Measurements from ENCODE around the gene SNAPC4. TPM values are rescaled to one million over a fixed set of nuclear protein-coding genes. Genes with fewer than 3 reads are reported as not detected.

The SNAPC4 gene
- total and polyA plus RNA-seq, 7 donors, result 1.4 to 10.8 (median 5.0) TPM

- H3K4me3 ChIP-seq, result no peak overlapping the region
- H3K27me3 ChIP-seq, result no peaks in the 10 kb centered on the region
- no peaks in the 10 kb centered on the region for H3K9me3 ChIP-seq
- H3K4me1 ChIP-seq, result peaks cover 2 to 30% (median 26%) of the 10 kb centered on the region in 4 donors
- TF ChIP-seq POLR2AphosphoS5 (IDR thresholded peaks at IDR 0.05) (no peak), EP300 (IDR thresholded peaks at IDR 0.05) (no peak), POLR2A (IDR thresholded peaks at IDR 0.05) (no peak), CTCF (IDR thresholded peaks at IDR 0.05) (no peak)
- no peak for DNase-seq
- 92 to 93% methylated on average over 17 of the region's 17 CpGs for WGBS, 2 donors
- no peak overlapping the region for H3K27ac ChIP-seq
- H3K36me3 ChIP-seq, result peaks cover 32 to 61% (median 40%) of the 10 kb centered on the region in 4 donors
- intact Hi-C loops (cut with DNase I), result no loop called here
These were observed 41.8 kb upstream of the SNAPC4 start for GRCh38 chr9:136441681-136442245.

- Histone ChIP-seq H3K27me3 (no peaks in the 10 kb centered on the region), H3K4me3 (no peak overlapping the region), H3K4me1 (peaks cover 2 to 35% (median 31%) of the 10 kb centered on the region in 4 donors), H3K27ac (no peak overlapping the region), H3K9me3 (no peaks in the 10 kb centered on the region), H3K36me3 (peaks cover 27 to 59% (median 36%) of the 10 kb centered on the region in 4 donors)
- no peak for DNase-seq
- intact Hi-C loops (cut with DNase I), result no loop called here
- TF ChIP-seq POLR2A (IDR thresholded peaks at IDR 0.05), result no peak
- no peak for TF ChIP-seq POLR2AphosphoS5 (IDR thresholded peaks at IDR 0.05)
- TF ChIP-seq CTCF (IDR thresholded peaks at IDR 0.05), result no peak
- no peak for TF ChIP-seq EP300 (IDR thresholded peaks at IDR 0.05)
- WGBS, 2 donors, result 92 to 94% methylated on average over 15 of the region's 15 CpGs
These were observed 41.3 kb upstream of the SNAPC4 start for GRCh38 chr9:136441191-136441680.

GRCh38 chr9:136439481-136440408 is 39.8 kb upstream of the SNAPC4 start, which contains the start of gene INPP5E:
TSS of gene INPP5E (minus strand) at chr9:136439845. CDS start at chr9:136439419, 426 bp downstream.
- Histone ChIP-seq H3K27ac (peak within 1 kb of the TSS; percentile 83 to 85 (median 84)), H3K27me3 (no peaks in the 10 kb centered on the region), H3K4me3 (peak within 1 kb of the TSS; percentile 83 to 100 (median 86)), H3K36me3 (peaks cover 22 to 48% (median 27%) of the 10 kb centered on the region in 4 donors), H3K9me3 (no peaks in the 10 kb centered on the region), H3K4me1 (peaks cover 2 to 39% (median 34%) of the 10 kb centered on the region in 4 donors)
- intact Hi-C loops (cut with DNase I), result no loop called here
- peak; percentile 78 for DNase-seq
- 6 to 10% methylated on average over 90 of the region's 90 CpGs for WGBS, 2 donors
- peak in 3 of 4 experiments; percentile 25 to 60 (median 49) for TF ChIP-seq CTCF (IDR thresholded peaks at IDR 0.05)
- no peak for TF ChIP-seq EP300 (IDR thresholded peaks at IDR 0.05)
- no peak for TF ChIP-seq POLR2A (IDR thresholded peaks at IDR 0.05)
- peak in 2 of 4 donors; percentile 61 to 71 for TF ChIP-seq POLR2AphosphoS5 (IDR thresholded peaks at IDR 0.05)

GRCh38 chr9:136438548-136439480 is 38.8 kb upstream of the SNAPC4 start:
- intact Hi-C loops (cut with DNase I), result no loop called here
- Histone ChIP-seq H3K4me1 (peaks cover 2 to 39% (median 34%) of the 10 kb centered on the region in 4 donors), H3K36me3 (peaks cover 15 to 48% (median 25%) of the 10 kb centered on the region in 4 donors), H3K27me3 (no peaks in the 10 kb centered on the region), H3K4me3 (peak overlapping the region; percentile 83 to 100 (median 86)), H3K27ac (peak overlapping the region; percentile 83 to 85 (median 84)), H3K9me3 (no peaks in the 10 kb centered on the region)
- 1% methylated on average over 91 of the region's 91 CpGs for WGBS, 2 donors
- TF ChIP-seq EP300 (IDR thresholded peaks at IDR 0.05) (no peak), POLR2AphosphoS5 (IDR thresholded peaks at IDR 0.05) (no peak), POLR2A (IDR thresholded peaks at IDR 0.05) (no peak), CTCF (IDR thresholded peaks at IDR 0.05) (no peak)
- DNase-seq, result no peak

Data from sigmoid colon (tissue), 7 donors.